OCI-LY1 (cell line): Measurements from ENCODE around the gene BMP8B.

Experiments used
- H2AFZ ChIP-seq: fragments of 200-600 bp; sonication (generic), shearing (Covaris generic); 2 replicates; pipeline ENCODE4 v1.6.0; 2014; ENCODE audit warnings: antibody characterized with exemption, mild to moderate bottlenecking, low read length
- H3F3A ChIP-seq: fragments of 200-600 bp; sonication (generic), shearing (Covaris generic); 2 replicates; pipeline ENCODE4 v1.6.0; 2014; ENCODE audit warnings: mild to moderate bottlenecking, antibody characterized with exemption, low read length, moderate library complexity; ENCODE audit not compliant: insufficient read depth
- H3K27ac ChIP-seq: fragments of 200-600 bp; sonication (generic); 2 replicates; pipeline ENCODE4 v1.5.1; 2014; ENCODE audit warnings: low read length, mixed run types, mild to moderate bottlenecking, low read depth; ENCODE audit not compliant: poor library complexity, severe bottlenecking
- H3K27me3 ChIP-seq: fragments of 200-600 bp; sonication (generic); 2 replicates; pipeline ENCODE4 v1.6.0; 2014; ENCODE audit warnings: antibody characterized with exemption, mild to moderate bottlenecking, low read length, moderate library complexity; ENCODE audit not compliant: insufficient read depth
- H3K36me3 ChIP-seq: fragments of 200-600 bp; sonication (generic); 2 replicates; pipeline ENCODE4 v1.6.1; 2014; ENCODE audit warnings: mild to moderate bottlenecking, antibody characterized with exemption, low read length, moderate library complexity, mixed read lengths; ENCODE audit not compliant: insufficient read depth
- H3K4me1 ChIP-seq: fragments of 200-600 bp; sonication (generic); 2 replicates; pipeline ENCODE4 v1.5.1; 2014; ENCODE audit warnings: mild to moderate bottlenecking, low read length, moderate library complexity; ENCODE audit not compliant: insufficient read depth, severe bottlenecking
- H3K4me2 ChIP-seq: fragments of 200-600 bp; sonication (generic), shearing (Covaris generic); 2 replicates; pipeline ENCODE4 v1.6.1; 2014; ENCODE audit warnings: low read length
- H3K4me3 ChIP-seq: fragments of 200-600 bp; sonication (generic); 2 replicates; pipeline ENCODE4 v1.5.1; 2014; ENCODE audit warnings: low read length, low read depth, mild to moderate bottlenecking, mixed read lengths; ENCODE audit not compliant: poor library complexity, severe bottlenecking
- H3K79me2 ChIP-seq: fragments of 200-600 bp; shearing (Covaris generic); 2 replicates; pipeline ENCODE4 v1.6.1; 2016; ENCODE audit warnings: mixed run types, low read length, mixed read lengths; ENCODE audit not compliant: insufficient read depth
- H3K9ac ChIP-seq: fragments of 200-600 bp; sonication (generic), shearing (Covaris generic); 2 replicates; pipeline ENCODE4 v1.6.1; 2014; ENCODE audit warnings: mild to moderate bottlenecking, low read length, mixed read lengths
- H3K9me2 ChIP-seq: fragments of 200-600 bp; sonication (generic), shearing (Covaris generic); 2 replicates; pipeline ENCODE4 v1.6.1; 2014; ENCODE audit warnings: low read depth, mild to moderate bottlenecking, low read length, mixed read lengths
- H3K9me3 ChIP-seq: fragments of 200-600 bp; shearing (Covaris generic); 2 replicates; pipeline ENCODE4 v1.6.1; 2014; ENCODE audit warnings: low read length, mixed read lengths
- H4K20me1 ChIP-seq: fragments of 200-600 bp; sonication (generic), shearing (Covaris generic); 2 replicates; pipeline ENCODE4 v1.6.0; 2016; ENCODE audit warnings: mild to moderate bottlenecking, low read length; ENCODE audit not compliant: insufficient read depth
- EZH2 ChIP-seq: fragments of 200-600 bp; sonication (generic), shearing (Covaris generic); IDR thresholded peaks from 2 replicates; pipeline ENCODE4 v1.8.0; 2017; ENCODE audit warnings: borderline replicate concordance, mixed run types, mild to moderate bottlenecking, antibody characterized with exemption, low read length, moderate library complexity, mixed read lengths
- TF ChIP-seq, protein P1 (sequence below): fragments of 200-600 bp; sonication (generic), shearing (Covaris generic); IDR thresholded peaks from 2 replicates; pipeline ENCODE4 v1.5.1; 2017; ENCODE audit warnings: mild to moderate bottlenecking, antibody characterized with exemption, low read length, moderate library complexity, mixed read lengths

The BMP8B gene

DNA sequence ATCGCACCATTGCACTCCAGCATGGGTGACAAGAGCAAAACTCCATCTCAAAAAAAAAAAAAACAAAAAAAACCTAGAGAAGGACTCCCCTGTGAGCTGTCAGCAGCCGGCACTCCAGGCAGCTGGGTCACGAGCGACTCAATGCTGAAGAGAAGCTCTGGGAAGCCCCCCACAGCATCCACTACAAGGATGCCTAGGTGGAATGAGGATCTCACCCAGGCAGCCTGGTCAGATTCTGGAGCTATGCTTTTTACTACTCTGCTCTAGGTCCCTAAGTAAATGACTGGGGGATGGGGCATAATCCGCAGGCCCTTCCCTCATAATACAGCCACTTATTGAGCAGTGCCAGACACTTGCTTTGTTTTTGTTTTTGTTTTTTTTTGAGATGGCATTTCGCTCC is 6.6 kb downstream of the BMP8B start:
- Histone ChIP-seq H4K20me1 (no peaks in the 10 kb centered on the region), H3K79me2 (no peaks in the 10 kb centered on the region), H3K4me3 (no peak overlapping the region), H3K4me2 (no peak overlapping the region), H3K9ac (no peak overlapping the region), H3K36me3 (no peaks in the 10 kb centered on the region), H3K27me3 (no peaks in the 10 kb centered on the region; the same call in 1 of the 2 replicates), H3F3A (no peaks in the 10 kb centered on the region), H2AFZ (no peak overlapping the region), H3K9me3 (no peaks in the 10 kb centered on the region), H3K9me2 (no peaks in the 10 kb centered on the region), H3K27ac (no peak overlapping the region), H3K4me1 (no peaks in the 10 kb centered on the region)
- TF ChIP-seq, protein P1, sequence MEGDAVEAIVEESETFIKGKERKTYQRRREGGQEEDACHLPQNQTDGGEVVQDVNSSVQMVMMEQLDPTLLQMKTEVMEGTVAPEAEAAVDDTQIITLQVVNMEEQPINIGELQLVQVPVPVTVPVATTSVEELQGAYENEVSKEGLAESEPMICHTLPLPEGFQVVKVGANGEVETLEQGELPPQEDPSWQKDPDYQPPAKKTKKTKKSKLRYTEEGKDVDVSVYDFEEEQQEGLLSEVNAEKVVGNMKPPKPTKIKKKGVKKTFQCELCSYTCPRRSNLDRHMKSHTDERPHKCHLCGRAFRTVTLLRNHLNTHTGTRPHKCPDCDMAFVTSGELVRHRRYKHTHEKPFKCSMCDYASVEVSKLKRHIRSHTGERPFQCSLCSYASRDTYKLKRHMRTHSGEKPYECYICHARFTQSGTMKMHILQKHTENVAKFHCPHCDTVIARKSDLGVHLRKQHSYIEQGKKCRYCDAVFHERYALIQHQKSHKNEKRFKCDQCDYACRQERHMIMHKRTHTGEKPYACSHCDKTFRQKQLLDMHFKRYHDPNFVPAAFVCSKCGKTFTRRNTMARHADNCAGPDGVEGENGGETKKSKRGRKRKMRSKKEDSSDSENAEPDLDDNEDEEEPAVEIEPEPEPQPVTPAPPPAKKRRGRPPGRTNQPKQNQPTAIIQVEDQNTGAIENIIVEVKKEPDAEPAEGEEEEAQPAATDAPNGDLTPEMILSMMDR = no peak
- no peak for TF ChIP-seq EZH2

DNA sequence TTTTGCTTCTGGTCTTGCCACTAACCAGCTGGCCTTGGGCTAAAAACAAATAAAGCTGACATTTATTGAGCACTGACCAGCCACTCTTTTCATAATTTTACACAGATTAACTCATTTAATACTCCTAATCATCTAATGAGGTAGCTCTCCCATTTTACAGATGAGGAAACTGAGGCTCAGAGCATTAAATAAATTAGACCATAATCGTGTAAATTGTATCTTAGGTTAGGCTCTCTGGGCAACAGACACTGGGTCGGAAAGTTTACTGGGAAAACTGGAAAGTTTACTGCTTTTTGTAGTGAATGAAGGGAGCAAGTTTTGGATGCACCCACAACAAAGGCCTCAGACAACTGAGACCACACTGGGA is 7.3 kb downstream of the BMP8B start:
- no peaks in the 10 kb centered on the region for H3F3A ChIP-seq
- no peak for TF ChIP-seq EZH2
- TF ChIP-seq, protein P1 = no peak
- H3K4me1 ChIP-seq = peaks cover 1% of the 10 kb centered on the region
- H3K9ac ChIP-seq = no peak overlapping the region
- H4K20me1 ChIP-seq = no peaks in the 10 kb centered on the region
- H3K9me2 ChIP-seq = no peaks in the 10 kb centered on the region
- H3K36me3 ChIP-seq = no peaks in the 10 kb centered on the region
- H3K4me2 ChIP-seq = no peak overlapping the region
- no peak overlapping the region for H2AFZ ChIP-seq
- H3K27ac ChIP-seq = no peak overlapping the region
- no peak overlapping the region for H3K4me3 ChIP-seq
- no peaks in the 10 kb centered on the region for H3K9me3 ChIP-seq
- no peaks in the 10 kb centered on the region; the same call in 1 of the 2 replicates for H3K27me3 ChIP-seq
- H3K79me2 ChIP-seq = no peaks in the 10 kb centered on the region

DNA sequence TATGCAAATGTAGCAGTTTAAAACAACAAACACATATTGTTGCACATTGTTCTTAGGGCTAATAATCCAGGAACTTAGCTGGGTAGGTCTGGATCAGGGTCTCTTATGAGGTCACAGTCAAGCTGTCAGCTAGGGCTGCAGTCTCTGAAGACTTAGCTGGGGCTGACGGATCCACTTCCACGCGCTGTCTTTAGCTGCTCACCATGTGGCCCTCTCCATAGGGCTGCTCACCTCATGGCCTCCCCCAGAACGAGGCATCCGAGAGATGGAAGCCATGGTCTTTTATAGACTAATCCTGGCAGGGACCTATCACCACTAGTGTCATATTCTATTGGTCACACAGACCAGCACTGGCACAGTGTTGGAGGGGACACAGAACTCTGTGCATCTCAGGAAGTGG is 8.8 kb downstream of the BMP8B start:
- H2AFZ ChIP-seq = no peak overlapping the region
- no peaks in the 10 kb centered on the region for H3K36me3 ChIP-seq
- H3K4me1 ChIP-seq = peaks cover 5% of the 10 kb centered on the region
- no peaks in the 10 kb centered on the region for H3K79me2 ChIP-seq
- H3K9me3 ChIP-seq = no peaks in the 10 kb centered on the region
- TF ChIP-seq, protein P1 = no peak
- no peak for TF ChIP-seq EZH2
- no peaks in the 10 kb centered on the region for H3F3A ChIP-seq
- no peak overlapping the region for H3K4me3 ChIP-seq
- H3K27ac ChIP-seq = no peak overlapping the region
- no peaks in the 10 kb centered on the region for H3K9me2 ChIP-seq
- H4K20me1 ChIP-seq = no peaks in the 10 kb centered on the region
- H3K27me3 ChIP-seq = no peaks in the 10 kb centered on the region; the same call in 1 of the 2 replicates
- H3K4me2 ChIP-seq = no peak overlapping the region
- no peak overlapping the region for H3K9ac ChIP-seq
